GM12872 (cell line): ENCODE data around the gene ACAN.

Experiments used
- TF ChIP-seq, protein P1 (sequence below): IDR thresholded peaks from 3 replicates; pipeline ENCODE4 v1.5.1; 2011; ENCODE audit warnings: low read depth, mild to moderate bottlenecking, low read length, moderate library complexity; ENCODE audit not compliant: insufficient read depth

The ACAN gene

DNA sequence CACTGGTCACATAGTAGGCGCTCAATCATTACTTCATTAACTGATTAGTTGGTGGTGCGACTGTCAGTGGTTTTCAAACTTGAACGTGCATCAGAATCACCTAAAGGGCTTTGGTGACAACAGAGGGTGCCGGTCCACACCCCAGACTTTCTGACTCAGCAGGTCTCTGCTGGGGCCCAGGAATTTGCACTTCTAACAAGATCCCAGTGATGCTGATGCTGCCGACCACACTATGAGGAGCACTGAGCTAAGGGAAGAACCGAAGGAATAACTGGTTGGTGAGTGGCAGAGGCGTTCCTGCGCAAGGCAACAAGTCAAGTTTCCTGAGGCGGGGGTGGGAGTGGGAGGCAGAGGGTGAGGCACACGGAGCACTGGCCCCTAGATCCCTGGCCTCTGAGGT lies 73.3 kb downstream of the ACAN start:
- TF ChIP-seq, protein P1, sequence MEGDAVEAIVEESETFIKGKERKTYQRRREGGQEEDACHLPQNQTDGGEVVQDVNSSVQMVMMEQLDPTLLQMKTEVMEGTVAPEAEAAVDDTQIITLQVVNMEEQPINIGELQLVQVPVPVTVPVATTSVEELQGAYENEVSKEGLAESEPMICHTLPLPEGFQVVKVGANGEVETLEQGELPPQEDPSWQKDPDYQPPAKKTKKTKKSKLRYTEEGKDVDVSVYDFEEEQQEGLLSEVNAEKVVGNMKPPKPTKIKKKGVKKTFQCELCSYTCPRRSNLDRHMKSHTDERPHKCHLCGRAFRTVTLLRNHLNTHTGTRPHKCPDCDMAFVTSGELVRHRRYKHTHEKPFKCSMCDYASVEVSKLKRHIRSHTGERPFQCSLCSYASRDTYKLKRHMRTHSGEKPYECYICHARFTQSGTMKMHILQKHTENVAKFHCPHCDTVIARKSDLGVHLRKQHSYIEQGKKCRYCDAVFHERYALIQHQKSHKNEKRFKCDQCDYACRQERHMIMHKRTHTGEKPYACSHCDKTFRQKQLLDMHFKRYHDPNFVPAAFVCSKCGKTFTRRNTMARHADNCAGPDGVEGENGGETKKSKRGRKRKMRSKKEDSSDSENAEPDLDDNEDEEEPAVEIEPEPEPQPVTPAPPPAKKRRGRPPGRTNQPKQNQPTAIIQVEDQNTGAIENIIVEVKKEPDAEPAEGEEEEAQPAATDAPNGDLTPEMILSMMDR = no peak

DNA sequence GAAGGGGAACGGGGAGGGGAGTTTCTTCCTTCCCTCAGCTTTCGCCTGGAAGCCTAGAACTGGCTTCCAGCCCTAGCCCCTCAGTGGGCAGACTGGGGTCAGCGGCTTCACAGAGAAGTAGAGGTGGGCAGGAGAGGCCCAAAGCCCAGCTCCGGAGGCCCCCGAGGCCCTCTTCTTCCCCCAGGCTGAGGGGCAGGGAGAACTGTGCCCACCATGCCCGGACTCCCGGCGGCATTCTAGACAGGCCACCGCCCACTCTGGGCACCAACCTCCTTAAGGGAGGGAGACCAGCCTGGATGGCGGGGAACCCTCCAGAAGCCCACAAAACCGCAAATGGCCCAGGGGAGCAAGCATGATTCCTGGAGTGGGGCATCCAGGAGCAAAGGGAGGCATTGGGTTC lies 74.2 kb downstream of the ACAN start:
- TF ChIP-seq, protein P1 = no peak

DNA sequence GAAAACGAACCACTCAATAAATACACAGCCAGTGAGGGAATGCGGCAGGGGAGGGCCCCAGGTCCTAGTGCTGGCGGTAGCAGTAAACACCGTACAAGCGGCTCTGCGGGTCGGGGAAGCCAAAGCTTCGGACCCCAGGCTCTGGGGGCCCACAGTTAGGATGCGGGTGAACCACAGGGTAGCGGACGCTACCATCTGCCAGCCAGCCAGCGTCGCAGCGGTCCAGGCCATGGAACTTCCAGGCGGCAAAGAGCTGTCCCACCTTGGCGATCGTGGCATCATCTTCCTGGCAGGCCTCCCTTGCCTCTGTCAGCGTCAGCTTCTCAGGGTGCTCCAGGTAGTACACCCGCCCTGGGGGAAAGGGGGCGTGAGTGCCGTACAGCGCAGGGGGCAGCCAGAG lies 74.7 kb downstream of the ACAN start:
- TF ChIP-seq, protein P1 = no peak

DNA sequence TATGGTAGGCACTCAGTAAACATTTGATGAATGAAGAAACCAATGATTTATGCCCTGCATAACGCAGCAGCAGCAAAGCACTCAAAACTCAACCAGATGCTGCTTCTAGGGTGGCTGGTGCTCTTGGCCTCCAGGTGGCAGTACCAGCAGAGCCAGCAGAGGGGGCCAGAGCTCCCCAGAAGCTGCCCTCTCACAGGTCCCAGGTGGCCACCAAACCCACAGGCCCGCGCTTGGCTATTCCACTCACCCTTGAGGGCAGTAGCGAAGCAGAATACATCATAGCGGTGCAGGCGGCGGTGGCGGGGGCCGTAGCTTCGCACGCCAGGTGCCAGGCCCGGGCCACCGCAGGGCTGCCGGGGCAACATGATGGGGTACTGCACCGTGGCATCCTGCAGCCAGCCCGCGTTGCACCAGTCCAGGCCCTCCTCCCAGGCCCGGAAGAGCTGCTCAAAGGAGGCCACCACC lies 75.5 kb downstream of the ACAN start:
- TF ChIP-seq, protein P1 = peak; percentile 86

DNA sequence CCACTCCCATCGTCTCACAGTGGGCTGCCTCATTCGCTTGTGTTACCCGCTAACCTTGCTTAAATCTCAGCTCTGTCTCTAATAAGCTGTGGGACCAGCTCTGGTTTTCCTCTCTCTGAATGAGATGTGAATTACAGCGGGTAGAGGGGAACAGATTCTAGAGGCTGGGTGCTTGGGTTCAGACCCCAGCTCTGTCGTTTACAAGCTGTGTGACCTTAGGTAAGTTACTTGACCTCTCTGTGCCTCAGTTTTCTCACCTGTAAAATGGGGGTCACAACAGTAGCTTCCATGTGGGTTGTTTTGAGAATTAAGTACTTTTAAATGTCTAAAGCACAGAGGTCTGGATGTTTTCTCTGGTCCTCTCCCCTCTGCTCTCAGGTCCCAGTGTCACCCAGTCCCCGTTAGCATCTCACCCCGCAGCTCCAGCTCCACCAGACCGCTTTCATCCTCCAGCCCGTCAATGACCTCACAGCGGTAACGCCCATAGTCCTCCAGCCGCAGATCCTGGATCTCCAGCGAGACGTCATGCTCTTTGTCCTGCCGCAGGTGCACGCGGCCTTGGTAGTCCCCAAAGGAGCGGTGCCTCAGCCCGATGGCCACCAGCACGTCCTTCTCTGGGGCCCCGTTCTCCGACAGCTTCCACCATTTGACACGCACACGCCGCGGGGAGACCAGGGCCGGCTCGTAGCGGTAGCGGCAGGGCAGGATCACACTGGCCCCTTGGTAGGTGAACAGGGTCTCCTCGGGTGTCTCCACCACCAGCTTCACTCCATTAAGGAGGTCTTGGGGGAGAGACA lies 77.9 kb downstream of the ACAN start:
- TF ChIP-seq, protein P1 = no peak

DNA sequence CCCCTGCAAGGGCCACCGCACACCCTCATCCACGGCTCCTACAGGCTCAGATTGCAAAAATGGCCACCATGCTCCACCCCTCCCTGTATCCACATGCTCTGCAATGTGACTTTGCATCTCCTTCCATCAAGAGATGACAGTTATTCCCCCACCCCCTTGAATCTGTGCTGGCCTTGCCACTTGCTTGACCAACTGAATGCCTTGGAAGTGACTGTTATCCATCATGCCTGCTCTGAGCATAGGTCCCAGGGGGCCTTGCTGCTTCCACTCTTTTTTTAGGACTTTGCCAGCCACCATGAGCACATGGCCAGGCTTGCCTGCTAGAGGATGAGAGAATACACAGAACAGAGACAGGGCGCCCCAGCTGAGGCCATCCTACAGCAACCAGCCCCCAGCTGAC lies 78.5 kb downstream of the ACAN start:
- TF ChIP-seq, protein P1 = no peak

DNA sequence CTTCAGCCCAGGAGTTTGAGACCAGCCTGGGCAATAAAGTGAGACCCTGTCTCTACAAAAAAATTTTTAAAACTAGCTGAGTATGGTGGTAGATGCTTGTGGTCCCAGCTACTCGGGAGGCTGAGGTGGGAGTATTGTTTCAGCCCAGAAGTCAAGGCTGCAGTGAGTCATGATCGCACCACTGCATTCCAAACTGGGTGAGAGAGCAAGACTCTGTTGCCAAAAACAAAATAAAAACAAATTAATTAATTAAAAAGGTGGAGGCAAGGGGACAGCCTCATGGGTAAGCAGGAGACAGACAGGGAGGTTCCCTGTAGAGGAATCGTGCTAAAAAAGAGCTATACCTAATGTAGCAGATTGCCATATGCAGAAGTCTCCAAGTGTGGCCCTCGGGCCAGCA lies 79.5 kb downstream of the ACAN start:
- TF ChIP-seq, protein P1 = no peak
